Neutrophil (primary cell): ENCODE data around the gene SLC30A7.

ENCODE experiments used
- H3K27ac ChIP-seq: fragments of 200-600 bp; sonication (generic); 2 replicates; pipeline ENCODE4 v1.5.1; 2016; ENCODE audit warnings: mild to moderate bottlenecking, moderate library complexity
- H3K27me3 ChIP-seq: fragments of 200-600 bp; sonication (generic); 2 replicates; pipeline ENCODE4 v1.6.0; 2016; ENCODE audit warnings: mild to moderate bottlenecking
- H3K36me3 ChIP-seq: fragments of 200-600 bp; sonication (generic); 2 replicates; pipeline ENCODE4 v1.5.1; 2017
- H3K4me1 ChIP-seq, 2 experiments: fragments of 200-600 bp in 1 of 2; sonication (generic) in 1 of 2; 1 replicate in 1 of 2; 2 replicates in 1 of 2; pipeline versions ENCODE4 v1.5.1 to v1.6.1; 2013 to 2016; ENCODE audit warnings: low read depth in 1 of 2, low read length in 1 of 2, mild to moderate bottlenecking in 1 of 2, moderate library complexity in 1 of 2; ENCODE audit not compliant: control insufficient read depth in 1 of 2, insufficient read depth in 1 of 2
- H3K4me3 ChIP-seq, 2 experiments: fragments of 200-600 bp in 1 of 2; sonication (generic) in 1 of 2; 1 replicate in 1 of 2; 2 replicates in 1 of 2; pipeline ENCODE4 v1.5.1; 2013 to 2016; ENCODE audit warnings: low read depth in 1 of 2, low read length in 1 of 2, mild to moderate bottlenecking in 1 of 2, moderate library complexity in 1 of 2
- H3K9me3 ChIP-seq: fragments of 200-600 bp; sonication (generic); 2 replicates; pipeline ENCODE4 v1.5.1; 2016
- CTCF ChIP-seq: fragments of 200-600 bp; sonication (generic); IDR thresholded peaks from 2 replicates; pipeline ENCODE4 v1.5.1; 2016; ENCODE audit warnings: antibody characterized with exemption

Gene SLC30A7

GRCh38 chr1:100904528-100904927, 8.6 kb downstream of the SLC30A7 start:
- Histone ChIP-seq H3K27me3 (no peaks in the 10 kb centered on the region), H3K4me3 (no peak overlapping the region), H3K9me3 (no peaks in the 10 kb centered on the region), H3K4me1 (no peaks in the 10 kb centered on the region), H3K36me3 (peaks cover 34% of the 10 kb centered on the region), H3K27ac (no peak overlapping the region)
- TF ChIP-seq CTCF = no peak

- Histone ChIP-seq H3K9me3 (no peaks in the 10 kb centered on the region), H3K27me3 (no peaks in the 10 kb centered on the region), H3K4me1 (no peaks in the 10 kb centered on the region), H3K27ac (no peak overlapping the region), H3K4me3 (no peak overlapping the region), H3K36me3 (peaks cover 37% of the 10 kb centered on the region)
- TF ChIP-seq CTCF = no peak
These were observed 9.3 kb downstream of the SLC30A7 start for GRCh38 chr1:100905181-100905580.

DNA sequence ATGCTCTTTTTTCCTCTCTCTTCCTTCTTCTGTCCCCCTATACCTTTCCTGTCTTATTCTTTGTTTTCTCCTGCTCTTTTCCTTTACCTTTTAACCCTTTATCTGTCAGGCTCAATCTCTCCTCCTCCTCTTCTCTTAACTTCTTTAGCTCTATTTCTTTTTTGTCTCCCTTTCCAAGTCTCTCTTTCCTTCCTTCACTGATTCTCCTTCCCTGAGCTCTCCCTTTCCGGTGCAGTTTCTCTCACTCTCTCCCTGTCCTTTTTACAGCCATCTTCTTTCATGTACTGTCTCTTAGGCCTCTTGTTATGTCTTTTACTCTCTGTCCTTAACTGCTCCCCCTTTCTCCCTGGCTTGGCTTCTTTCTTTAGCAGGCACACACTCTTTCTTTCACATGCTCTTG, 12.0 kb downstream of the SLC30A7 start:
- TF ChIP-seq CTCF = no peak
- no peaks in the 10 kb centered on the region for H3K4me1 ChIP-seq
- no peak overlapping the region for H3K27ac ChIP-seq
- H3K9me3 ChIP-seq = no peaks in the 10 kb centered on the region
- peaks cover 59% of the 10 kb centered on the region for H3K36me3 ChIP-seq
- no peak overlapping the region for H3K4me3 ChIP-seq
- no peaks in the 10 kb centered on the region for H3K27me3 ChIP-seq

GRCh38 chr1:100909018-100909417, 13.1 kb downstream of the SLC30A7 start:
- H3K36me3 ChIP-seq = peaks cover 69% of the 10 kb centered on the region
- no peak overlapping the region for H3K27ac ChIP-seq
- no peaks in the 10 kb centered on the region for H3K4me1 ChIP-seq
- no peaks in the 10 kb centered on the region for H3K9me3 ChIP-seq
- no peak overlapping the region for H3K4me3 ChIP-seq
- TF ChIP-seq CTCF = no peak
- no peaks in the 10 kb centered on the region for H3K27me3 ChIP-seq

GRCh38 chr1:100912019-100912418, 16.1 kb downstream of the SLC30A7 start:
- H3K27ac ChIP-seq = no peak overlapping the region
- no peaks in the 10 kb centered on the region for H3K9me3 ChIP-seq
- no peak for TF ChIP-seq CTCF
- H3K4me3 ChIP-seq = no peak overlapping the region
- H3K36me3 ChIP-seq = peaks cover 80% of the 10 kb centered on the region
- H3K27me3 ChIP-seq = no peaks in the 10 kb centered on the region
- H3K4me1 ChIP-seq = no peaks in the 10 kb centered on the region

- peak; percentile 74 for TF ChIP-seq CTCF
- Histone ChIP-seq H3K27ac (no peak overlapping the region), H3K4me1 (no peaks in the 10 kb centered on the region), H3K4me3 (no peak overlapping the region), H3K27me3 (no peaks in the 10 kb centered on the region), H3K36me3 (peaks cover 36% of the 10 kb centered on the region), H3K9me3 (no peaks in the 10 kb centered on the region)
These were observed 25.3 kb downstream of the SLC30A7 start for GRCh38 chr1:100921110-100921706.
